T-cell (primary cell): Measurements from ENCODE around the gene VTCN1. TPM values are rescaled to one million over a fixed set of nuclear protein-coding genes. Genes with fewer than 3 reads are reported as not detected.

ENCODE experiments used
- ATAC-seq, 4 experiments: fragments of 200-7000 bp in 3 of 4; fragments of 150-1000 bp in 1 of 4; cut with Tn5 transposase; replicated peaks in 1 of 4; 1 replicate in 3 of 4; 2 replicates in 1 of 4; pipeline ENCODE4 v1.10.0; 2021; ENCODE audit warnings: moderate library complexity in 3 of 4, mild to moderate bottlenecking in 2 of 4, moderate number of reproducible peaks in 1 of 4
- CTCF ChIA-PET, 2 donors: fragments of 300-600 bp; sonication (Branson Sonifier 250); formaldehyde crosslinking; loops; one replicate each; lab custom pipeline; 2022; ENCODE audit warnings: antibody characterized with exemption in 2 of 2; lab: Charles Lee
- POLR2A ChIA-PET, 2 donors: fragments of 300-600 bp; sonication (Branson Sonifier 250); formaldehyde crosslinking; loops; one replicate each; lab custom pipeline; 2022; ENCODE audit warnings: antibody characterized with exemption in 2 of 2; lab: Charles Lee
- DNase-seq, 35 experiments: peaks; one replicate each; pipeline versions ENCODE4 v3.0.0 to v3.0.0-alpha.2; 2013 to 2023
- H3K27ac ChIP-seq: one replicate; pipeline ENCODE4 v1.5.1; 2013; ENCODE audit warnings: low read length
- H3K27me3 ChIP-seq, 2 experiments: replicated peaks in 1 of 2; 1 replicate in 1 of 2; 2 replicates in 1 of 2; pipeline versions ENCODE4 v1.6.1 to v1.7.0; 2013; ENCODE audit warnings: low read length in 1 of 2, mixed read lengths in 1 of 2; ENCODE audit not compliant: control insufficient read depth in 2 of 2, insufficient read depth in 2 of 2; ENCODE audit errors: extremely low read depth in 1 of 2
- H3K36me3 ChIP-seq, 2 donors: 1 replicate in 1 of 2; 2 replicates in 1 of 2; pipeline versions ENCODE4 v1.6.1 to v1.7.0; 2013; ENCODE audit warnings: low read length in 1 of 2; ENCODE audit not compliant: control insufficient read depth in 2 of 2, insufficient read depth in 1 of 2; ENCODE audit errors: extremely low read depth in 1 of 2
- H3K4me1 ChIP-seq, 2 experiments: 1 replicate in 1 of 2; 2 replicates in 1 of 2; pipeline versions ENCODE4 v1.6.1 to v1.7.0; 2013; ENCODE audit warnings: low read length in 2 of 2, mixed read lengths in 1 of 2; ENCODE audit not compliant: insufficient read depth in 2 of 2, control insufficient read depth in 1 of 2; ENCODE audit errors: extremely low read depth in 1 of 2
- H3K4me3 ChIP-seq, 2 donors: 1 replicate in 1 of 2; 2 replicates in 1 of 2; pipeline versions ENCODE4 v1.5.1 to v1.7.0; 2013; ENCODE audit warnings: mild to moderate bottlenecking in 2 of 2, low read length in 1 of 2, moderate library complexity in 1 of 2; ENCODE audit not compliant: control insufficient read depth in 1 of 2; ENCODE audit errors: extremely low read depth in 1 of 2
- H3K9me3 ChIP-seq: 2 replicates; pipeline ENCODE4 v1.7.0; 2013
- H3K27ac Mint-ChIP-seq, 2 donors: one replicate each; pipeline ENCODE4 v1.8.0; 2020 to 2021; ENCODE audit warnings: mild to moderate bottlenecking in 2 of 2, mixed read lengths in 2 of 2
- H3K27me3 Mint-ChIP-seq, 2 donors: one replicate each; pipeline ENCODE4 v1.8.0; 2021 to 2022; ENCODE audit warnings: mixed read lengths in 2 of 2
- H3K36me3 Mint-ChIP-seq: one replicate; pipeline ENCODE4 v1.8.0; 2021; ENCODE audit warnings: mixed read lengths
- H3K4me1 Mint-ChIP-seq, 3 donors: one replicate each; pipeline ENCODE4 v1.8.0; 2020 to 2022; ENCODE audit warnings: mixed read lengths in 3 of 3, mild to moderate bottlenecking in 1 of 3
- H3K4me3 Mint-ChIP-seq, 3 donors: one replicate each; pipeline ENCODE4 v1.8.0; 2020 to 2022; ENCODE audit warnings: mild to moderate bottlenecking in 3 of 3, mixed read lengths in 3 of 3, moderate library complexity in 3 of 3
- H3K9me3 Mint-ChIP-seq, 3 donors: one replicate each; pipeline ENCODE4 v1.8.0; 2020 to 2022; ENCODE audit warnings: mixed read lengths in 3 of 3
- WGBS: methylation state at CpG from one replicate; pipeline ENCODE4 v1.1.5; 2013; ENCODE audit warnings: missing lambda C conversion rate; ENCODE audit not compliant: insufficient coverage; 5-methylcytosine and 5-hydroxymethylcytosine counted together
- total RNA-seq, 35 experiments: library from RNA in 6 of 35; stranded (reverse) in 6 of 35; fragments of 120-200 nt in 1 of 35; gene quantifications; one replicate each; pipeline versions ENCODE4 v1.2.1 to v1.2.4 and lab custom pipeline; 2013 to 2026

Gene VTCN1
- total RNA-seq, 5 donors from 2014 or later (not counting 1 experiment from before 2014, with no cell fraction given): not detected

DNA sequence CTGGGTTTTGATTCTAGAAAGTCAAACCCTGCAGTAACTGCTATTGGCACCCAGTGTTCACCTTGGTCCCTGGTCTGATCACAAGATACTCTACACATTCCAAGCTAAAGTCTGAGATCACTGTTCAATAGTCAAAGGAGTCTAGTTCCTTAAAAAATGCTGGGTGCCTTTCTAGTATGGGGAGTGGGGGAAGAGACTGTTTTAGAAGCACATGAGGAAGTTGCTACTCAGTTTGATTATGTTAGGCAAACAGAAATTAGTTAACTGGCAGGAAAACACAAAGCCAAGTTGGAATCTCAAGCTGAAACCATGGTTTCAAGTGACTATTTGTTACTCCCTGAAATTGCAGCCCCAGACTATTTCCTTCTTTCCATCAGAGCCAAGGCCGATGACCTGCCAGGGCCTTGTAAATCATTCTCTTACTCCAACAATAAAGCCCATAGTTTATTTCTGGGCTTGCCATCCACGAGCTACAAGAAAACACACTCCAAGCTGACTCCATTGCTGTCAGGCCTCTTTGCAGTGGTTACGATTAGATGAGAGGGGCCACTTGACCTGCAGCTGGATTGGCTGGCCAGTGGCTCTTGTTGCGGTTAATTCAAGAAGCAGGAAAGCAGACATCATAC is 21.1 kb upstream of the VTCN1 start:
- ChIA-PET POLR2A (no interaction called here), CTCF (no interaction called here)
- no peaks in the 10 kb centered on the region for H3K9me3 ChIP-seq
- Mint-ChIP-seq H3K4me3 (no peak overlapping the region), H3K9me3 (peaks cover 0 to 3% (median 0%) of the 10 kb centered on the region in 3 donors), H3K27me3 (peaks cover 8 to 10% of the 10 kb centered on the region in 2 donors), H3K36me3 (no peaks in the 10 kb centered on the region), H3K4me1 (no peaks in the 10 kb centered on the region), H3K27ac (no peak overlapping the region)
- peaks cover 0 to 2% of the 10 kb centered on the region in 2 experiments for H3K27me3 ChIP-seq
- H3K4me1 ChIP-seq: no peaks in the 10 kb centered on the region
- WGBS: 43% methylated on average over 1 of the region's 4 CpGs
- no peak overlapping the region for H3K27ac ChIP-seq
- DNase-seq: no peak
- no peak overlapping the region for H3K4me3 ChIP-seq
- no peak for ATAC-seq
- no peaks in the 10 kb centered on the region for H3K36me3 ChIP-seq

- ChIA-PET CTCF (no interaction called here), POLR2A (no interaction called here)
- WGBS: no CpG with 5 or more reads among the region's 2 CpGs
- Mint-ChIP-seq H3K4me3 (no peak overlapping the region), H3K4me1 (no peaks in the 10 kb centered on the region), H3K36me3 (no peaks in the 10 kb centered on the region), H3K27me3 (peaks cover 7 to 10% of the 10 kb centered on the region in 2 donors), H3K27ac (no peak overlapping the region), H3K9me3 (peaks cover 0 to 3% (median 0%) of the 10 kb centered on the region in 3 donors)
- H3K27me3 ChIP-seq: peaks cover 0 to 2% of the 10 kb centered on the region in 2 experiments
- no peak overlapping the region for H3K27ac ChIP-seq
- H3K9me3 ChIP-seq: no peaks in the 10 kb centered on the region
- DNase-seq: no peak
- no peak for ATAC-seq
- H3K36me3 ChIP-seq: no peaks in the 10 kb centered on the region
- H3K4me3 ChIP-seq: no peak overlapping the region
- H3K4me1 ChIP-seq: no peaks in the 10 kb centered on the region
These were observed 20.6 kb upstream of the VTCN1 start for GRCh38 chr1:117231312-117231711.

DNA sequence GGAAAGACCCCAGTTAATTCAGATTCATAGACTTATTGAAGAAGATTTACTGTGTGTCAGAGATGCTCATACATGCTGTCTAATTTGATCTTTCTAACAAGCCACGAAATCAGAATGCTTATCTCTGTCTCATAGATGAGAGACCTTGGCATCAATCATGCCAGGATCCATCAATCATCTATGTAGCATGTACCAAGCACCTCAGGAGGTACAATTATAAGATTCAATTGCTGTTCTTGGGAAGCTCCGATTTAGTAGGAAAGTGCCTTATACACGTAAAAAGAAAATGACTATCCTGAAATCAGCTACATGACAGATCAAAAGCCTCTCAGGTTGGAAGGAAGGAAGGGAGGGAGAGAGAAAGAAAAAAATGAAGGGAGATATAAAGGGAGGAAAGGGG is 18.5 kb upstream of the VTCN1 start:
- peaks cover 0 to 3% (median 0%) of the 10 kb centered on the region in 3 donors for H3K9me3 Mint-ChIP-seq
- H3K27me3 Mint-ChIP-seq: peaks cover 0 to 8% of the 10 kb centered on the region in 2 donors
- no peak overlapping the region for H3K4me3 ChIP-seq
- CTCF ChIA-PET: no interaction called here
- no peak for ATAC-seq
- no peaks in the 10 kb centered on the region for H3K9me3 ChIP-seq
- no peaks in the 10 kb centered on the region for H3K4me1 ChIP-seq
- no peaks in the 10 kb centered on the region for H3K36me3 Mint-ChIP-seq
- POLR2A ChIA-PET: no interaction called here
- no peak overlapping the region for H3K27ac ChIP-seq
- H3K27me3 ChIP-seq: peaks cover 0 to 3% of the 10 kb centered on the region in 2 experiments
- H3K27ac Mint-ChIP-seq: no peak overlapping the region
- DNase-seq: no peak
- WGBS: no CpG with 5 or more reads among the region's 3 CpGs
- no peaks in the 10 kb centered on the region for H3K36me3 ChIP-seq
- no peaks in the 10 kb centered on the region for H3K4me1 Mint-ChIP-seq
- no peak overlapping the region for H3K4me3 Mint-ChIP-seq

- DNase-seq (no peak), ATAC-seq (no peak)
- Mint-ChIP-seq H3K27me3 (peaks cover 0 to 7% of the 10 kb centered on the region in 2 donors), H3K4me1 (no peaks in the 10 kb centered on the region), H3K4me3 (no peak overlapping the region), H3K27ac (no peak overlapping the region), H3K36me3 (peaks cover under 1% of the 10 kb centered on the region), H3K9me3 (peaks cover 0 to 4% (median 0%) of the 10 kb centered on the region in 3 donors)
- H3K4me3 ChIP-seq: no peak overlapping the region
- CTCF ChIA-PET: no interaction called here
- 73% methylated on average over 3 of the region's 4 CpGs for WGBS
- H3K27me3 ChIP-seq: peaks cover 0 to 3% of the 10 kb centered on the region in 2 experiments
- no peaks in the 10 kb centered on the region for H3K9me3 ChIP-seq
- H3K27ac ChIP-seq: no peak overlapping the region
- H3K36me3 ChIP-seq: no peaks in the 10 kb centered on the region
- POLR2A ChIA-PET: interaction anchor here in 1 of 2 donors (0.6 kb wide), 1 partner anchor 230 kb away, joined by 3 read pairs; no protein-coding TSS in a partner anchor
- H3K4me1 ChIP-seq: no peaks in the 10 kb centered on the region
These were observed 15.2 kb upstream of the VTCN1 start for GRCh38 chr1:117225931-117226330.

GRCh38 chr1:117216718-117217117 is 6.0 kb upstream of the VTCN1 start:
- no peak for ATAC-seq
- WGBS: 88% methylated on average over 1 of the region's 4 CpGs
- Histone ChIP-seq H3K9me3 (no peaks in the 10 kb centered on the region), H3K4me3 (no peak overlapping the region), H3K27ac (no peak overlapping the region), H3K36me3 (no peaks in the 10 kb centered on the region), H3K4me1 (no peaks in the 10 kb centered on the region), H3K27me3 (peaks cover 0 to 7% of the 10 kb centered on the region in 2 experiments)
- peaks cover 12 to 24% of the 10 kb centered on the region in 2 donors for H3K27me3 Mint-ChIP-seq
- no peak overlapping the region for H3K4me3 Mint-ChIP-seq
- DNase-seq: no peak
- CTCF ChIA-PET: no interaction called here
- peaks cover 2% of the 10 kb centered on the region for H3K36me3 Mint-ChIP-seq
- no peak overlapping the region for H3K27ac Mint-ChIP-seq
- POLR2A ChIA-PET: no interaction called here
- peaks cover 2 to 8% (median 7%) of the 10 kb centered on the region in 3 donors for H3K9me3 Mint-ChIP-seq
- no peaks in the 10 kb centered on the region for H3K4me1 Mint-ChIP-seq

GRCh38 chr1:117215733-117216462 is 5.2 kb upstream of the VTCN1 start:
- ATAC-seq (no peak), DNase-seq (no peak)
- Mint-ChIP-seq H3K4me1 (no peaks in the 10 kb centered on the region), H3K4me3 (no peak overlapping the region), H3K36me3 (peaks cover 2% of the 10 kb centered on the region), H3K27me3 (peaks cover 12 to 24% of the 10 kb centered on the region in 2 donors), H3K27ac (no peak overlapping the region), H3K9me3 (peaks cover 2 to 8% (median 7%) of the 10 kb centered on the region in 3 donors)
- WGBS: 71% methylated on average over 10 of the region's 12 CpGs
- Histone ChIP-seq H3K36me3 (no peaks in the 10 kb centered on the region), H3K27me3 (peaks cover 0 to 8% of the 10 kb centered on the region in 2 experiments), H3K4me3 (no peak overlapping the region), H3K27ac (no peak overlapping the region), H3K9me3 (no peaks in the 10 kb centered on the region), H3K4me1 (no peaks in the 10 kb centered on the region)
- CTCF ChIA-PET: no interaction called here
- POLR2A ChIA-PET: no interaction called here
